Head of caudate nucleus (tissue), 42 donors: ENCODE measurements around the gene MACF1.
A peak's percentile ranks its signal among the peaks of the same experiment; 100 is the strongest.

Experiments
- DNase-seq, 42 donors: peaks; one replicate each; pipeline versions ENCODE4 v3.0.0 to v3.0.0-alpha.2; 2020 to 2021; ENCODE audit warnings: mixed read lengths in 7 of 42
- intact Hi-C: fragments of 100-400 bp; cut with DNase I; formaldehyde crosslinking; loops from one replicate; pipeline ENCODE4 v1.15.0; 2022

Gene MACF1

GRCh38 chr1:39324888-39325287 is 120.4 kb downstream of the MACF1 start:
- intact Hi-C loops: no loop called here
- no peak for DNase-seq

- intact Hi-C loops: no loop called here
- no peak for DNase-seq
These were observed 122.3 kb downstream of the MACF1 start for GRCh38 chr1:39326836-39327235.

DNA sequence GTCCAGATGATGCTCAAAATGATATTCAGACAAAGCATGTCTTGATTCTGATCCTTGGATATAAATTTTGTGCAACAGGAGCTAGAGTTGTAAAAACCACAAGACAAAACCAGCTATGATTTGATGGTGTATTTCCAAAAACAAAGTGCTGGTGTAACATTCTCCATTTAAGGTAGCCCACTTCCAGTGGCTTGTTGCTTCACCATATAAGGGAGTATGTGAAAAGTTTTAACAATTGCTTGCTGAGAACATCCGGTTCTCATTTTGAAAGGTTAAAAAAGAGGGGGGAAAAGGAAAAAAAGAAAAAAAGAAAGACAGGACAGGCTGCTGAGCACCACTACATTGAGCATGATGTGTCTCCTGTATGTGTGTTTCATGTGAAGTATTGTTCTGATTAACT is 123.6 kb downstream of the MACF1 start:
- intact Hi-C loops: no loop called here
- DNase-seq: no peak

DNA sequence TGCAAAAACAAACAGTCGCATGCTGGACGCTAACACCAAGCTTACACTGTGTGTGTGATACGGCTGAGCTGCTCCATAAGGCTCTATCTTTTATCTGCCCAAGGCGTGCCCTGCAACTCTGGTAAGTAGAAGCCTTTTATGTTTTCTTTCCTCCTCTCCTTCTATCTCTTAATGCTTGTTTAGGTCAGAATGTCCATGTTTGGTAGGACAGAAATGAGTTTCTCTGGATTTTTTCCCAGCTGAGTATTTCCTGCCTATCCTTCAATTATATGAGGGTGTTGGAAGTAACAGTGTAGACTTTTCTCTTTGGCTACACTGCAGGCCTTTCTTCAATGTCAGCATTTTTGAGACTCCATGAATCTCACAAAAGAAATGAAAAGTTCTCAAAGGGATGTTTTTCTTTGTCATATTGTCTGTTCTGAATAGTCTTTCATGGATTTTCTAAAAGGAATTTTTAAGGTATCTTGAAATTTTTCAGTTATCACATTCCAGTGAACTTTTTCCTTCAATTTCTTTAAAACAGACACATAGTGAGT is 124.2 kb downstream of the MACF1 start:
- DNase-seq: no peak
- intact Hi-C loops: no loop called here

GRCh38 chr1:39331647-39332046 is 127.2 kb downstream of the MACF1 start:
- intact Hi-C loops: loop anchor here (10.0 kb wide), 1 partner anchor 57 kb away; no protein-coding TSS in a partner anchor
- DNase-seq: peak in 4 of 42 donors; percentile 11 to 57 (median 22)

GRCh38 chr1:39332291-39332690 is 127.8 kb downstream of the MACF1 start:
- intact Hi-C loops: loop anchor here (10.0 kb wide), 1 partner anchor 57 kb away; no protein-coding TSS in a partner anchor
- peak in 17 of 42 donors; percentile 16 to 66 (median 29) for DNase-seq

DNA sequence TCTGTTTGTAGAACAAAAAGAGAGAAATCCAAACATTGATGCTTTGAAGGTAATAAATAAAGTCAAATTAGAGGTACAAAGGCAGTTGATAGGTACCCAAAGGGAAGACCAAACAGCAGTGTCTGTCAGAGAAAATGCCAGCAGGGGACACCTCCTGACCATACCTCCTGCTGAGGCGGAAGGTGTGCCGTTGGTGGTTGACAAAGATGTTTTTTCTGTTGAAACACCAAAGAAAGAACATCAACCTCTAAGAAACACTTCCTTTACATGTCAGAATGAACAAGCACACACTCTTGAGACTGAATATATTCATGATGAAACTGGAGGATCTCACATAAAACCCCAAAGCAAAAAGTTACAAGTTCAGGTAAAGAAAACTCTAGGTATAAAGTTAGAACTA is 128.3 kb downstream of the MACF1 start:
- DNase-seq: no peak
- intact Hi-C loops: loop anchor here (10.0 kb wide), 1 partner anchor 58 kb away; no protein-coding TSS in a partner anchor

DNA sequence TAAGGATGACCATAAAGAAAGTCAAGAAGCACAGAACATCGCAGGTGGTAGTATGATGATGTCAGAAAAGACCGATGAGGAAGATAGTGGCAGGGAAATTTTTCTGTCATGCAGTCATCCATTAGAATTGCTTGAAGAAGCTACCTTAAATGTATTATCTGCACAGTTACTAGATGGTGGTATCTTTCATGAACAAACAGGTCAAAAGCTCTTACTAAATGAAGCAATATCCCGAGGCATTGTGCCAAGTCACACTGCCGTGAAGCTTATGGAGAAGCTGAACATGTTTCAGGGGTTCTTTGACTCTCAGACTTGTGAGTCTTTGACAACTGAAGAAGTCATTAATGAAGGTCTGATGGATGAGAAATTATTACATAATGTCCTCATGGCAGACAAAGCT is 128.8 kb downstream of the MACF1 start:
- DNase-seq: no peak
- intact Hi-C loops: loop anchor here (10.0 kb wide), 1 partner anchor 58 kb away; no protein-coding TSS in a partner anchor

DNA sequence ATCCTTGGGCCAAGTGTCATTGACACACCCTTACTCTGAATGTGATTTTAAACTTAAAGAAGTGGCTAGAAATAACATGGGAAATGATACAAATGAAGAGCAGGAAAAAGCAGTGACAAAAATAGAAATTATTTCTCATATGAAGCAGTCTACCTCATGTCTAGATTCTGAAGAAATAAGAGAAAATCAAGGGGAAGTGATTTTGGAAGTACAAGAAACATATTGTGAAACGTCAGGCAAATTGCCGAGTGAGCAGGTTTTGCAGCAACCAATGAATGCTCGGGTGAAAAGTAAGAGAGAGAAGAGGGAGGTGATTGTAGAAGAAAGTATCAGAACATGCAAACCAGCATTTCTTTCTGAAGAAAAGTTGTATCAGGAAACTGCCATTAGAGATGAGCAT is 130.7 kb downstream of the MACF1 start:
- no peak for DNase-seq
- intact Hi-C loops: loop anchor here (10.0 kb wide), 1 partner anchor 60 kb away; no protein-coding TSS in a partner anchor

GRCh38 chr1:39337067-39337466 is 132.6 kb downstream of the MACF1 start:
- DNase-seq: no peak
- intact Hi-C loops: loop anchor here (10.0 kb wide), 1 partner anchor 62 kb away; no protein-coding TSS in a partner anchor

GRCh38 chr1:39342776-39343175 is 138.3 kb downstream of the MACF1 start:
- DNase-seq: no peak
- intact Hi-C loops: no loop called here

- intact Hi-C loops: no loop called here
- DNase-seq: no peak
These were observed 140.1 kb downstream of the MACF1 start for GRCh38 chr1:39344394-39345154.

DNA sequence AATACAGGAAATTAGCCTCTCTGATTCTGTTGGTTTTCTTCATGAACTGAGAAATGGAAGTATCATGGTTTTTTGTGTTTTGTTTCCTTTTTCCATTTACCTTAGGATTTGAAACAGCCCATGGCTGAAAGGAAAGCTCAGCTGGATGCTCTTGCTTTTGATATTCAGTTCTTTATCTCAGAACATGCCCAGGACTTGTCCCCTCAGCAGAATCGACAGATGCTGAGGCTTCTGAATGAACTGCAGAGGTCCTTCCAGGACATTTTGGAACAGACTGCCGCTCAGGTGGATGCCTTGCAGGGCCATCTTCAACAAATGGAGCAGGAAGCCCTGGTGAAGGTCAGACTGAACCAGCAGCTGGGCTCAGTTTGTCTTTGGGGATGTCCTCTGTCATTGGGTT is 142.4 kb downstream of the MACF1 start:
- DNase-seq: no peak
- intact Hi-C loops: no loop called here

DNA sequence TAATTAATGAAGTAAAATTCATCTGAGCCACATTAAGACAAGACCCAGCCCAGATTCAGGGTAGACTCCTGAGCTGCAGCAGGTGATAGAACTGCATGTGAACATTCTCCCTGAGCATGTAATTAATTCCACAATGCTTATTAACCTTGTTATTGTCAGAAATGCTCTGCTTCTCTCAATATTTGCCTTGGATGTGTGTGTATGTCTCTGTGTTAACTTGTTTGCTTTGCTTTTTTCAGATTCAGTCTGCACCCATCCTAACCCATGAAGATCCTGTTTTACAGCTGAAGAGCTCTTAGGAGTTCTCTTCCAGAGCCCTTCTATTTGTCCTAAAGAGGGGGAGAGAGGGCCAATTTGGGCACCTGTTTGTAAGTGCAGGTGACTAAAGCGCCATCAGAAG is 143.8 kb downstream of the MACF1 start:
- intact Hi-C loops: no loop called here
- DNase-seq: no peak

GRCh38 chr1:39352881-39353280 is 148.4 kb downstream of the MACF1 start:
- intact Hi-C loops: no loop called here
- DNase-seq: no peak

DNA sequence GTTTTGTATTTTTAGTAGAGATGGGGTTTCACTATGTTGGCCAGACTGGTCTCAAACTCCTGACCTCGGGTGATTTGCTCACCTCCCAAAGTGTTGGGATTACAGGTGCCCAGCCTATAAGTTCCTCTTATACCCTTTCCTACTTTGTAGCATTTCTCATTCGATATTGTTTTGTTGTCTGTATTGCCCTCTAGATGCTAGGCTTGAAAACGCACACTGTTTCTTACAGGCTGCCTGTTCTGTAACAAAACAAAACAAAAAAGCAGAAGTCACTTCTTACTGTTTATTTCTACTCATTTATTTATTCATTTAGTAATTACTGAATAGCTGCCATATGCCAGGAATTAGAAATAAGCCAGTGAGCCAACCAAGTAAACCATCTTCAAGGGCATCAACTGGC is 150.1 kb downstream of the MACF1 start:
- intact Hi-C loops: no loop called here
- DNase-seq: peak in 1 of 42 donors; percentile 11

DNA sequence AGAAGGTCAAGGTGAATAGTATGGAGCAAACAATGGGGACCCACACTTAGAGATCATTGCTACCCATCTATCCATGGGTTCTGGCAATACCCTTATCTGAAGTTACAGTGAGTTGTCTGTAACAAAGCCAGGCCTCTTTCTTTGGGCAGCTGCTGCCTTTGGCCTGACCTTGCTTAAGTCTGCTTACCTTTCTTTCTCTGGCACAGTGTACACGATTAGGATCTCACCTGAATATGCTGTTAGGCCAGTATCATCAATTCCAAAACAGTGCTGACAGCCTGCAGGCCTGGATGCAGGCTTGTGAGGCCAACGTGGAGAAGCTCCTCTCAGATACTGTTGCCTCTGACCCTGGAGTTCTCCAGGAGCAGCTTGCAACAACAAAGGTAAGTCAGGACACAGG is 154.0 kb downstream of the MACF1 start:
- intact Hi-C loops: no loop called here
- DNase-seq: no peak

- intact Hi-C loops: no loop called here
- DNase-seq: no peak
These were observed 154.6 kb downstream of the MACF1 start for GRCh38 chr1:39359028-39359570.

GRCh38 chr1:39360731-39361130 is 156.2 kb downstream of the MACF1 start:
- no peak for DNase-seq
- intact Hi-C loops: no loop called here

DNA sequence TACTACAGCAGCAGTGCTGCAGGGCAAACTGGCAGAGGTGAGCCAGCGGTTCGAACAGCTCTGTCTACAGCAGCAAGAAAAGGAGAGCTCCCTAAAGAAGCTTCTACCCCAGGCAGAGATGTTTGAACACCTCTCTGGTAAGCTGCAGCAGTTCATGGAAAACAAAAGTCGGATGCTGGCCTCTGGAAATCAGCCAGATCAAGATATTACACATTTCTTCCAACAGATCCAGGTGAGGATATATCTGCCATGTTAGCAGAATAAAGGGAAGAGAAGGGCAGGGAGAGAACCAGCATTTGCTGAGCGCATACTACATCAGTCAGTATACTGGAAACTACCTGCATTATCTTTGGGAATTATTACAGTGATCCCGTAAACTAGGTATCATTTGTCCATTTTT is 157.0 kb downstream of the MACF1 start:
- DNase-seq: no peak
- intact Hi-C loops: no loop called here

- DNase-seq: no peak
- intact Hi-C loops: no loop called here
These were observed 158.8 kb downstream of the MACF1 start for GRCh38 chr1:39363267-39363666.
